K562 (cell line): ENCODE data around the gene PRDX6. TPM values are rescaled to one million over a fixed set of nuclear protein-coding genes. Genes with fewer than 3 reads are reported as not detected.

ENCODE experiments used
- CBFA2T3 ChIP-seq: fragments of 450-650 bp; IDR thresholded peaks from 2 replicates; pipeline ENCODE4 v1.6.1; 2017
- CREB3 ChIP-seq: fragments of 450-650 bp; conservative IDR thresholded peaks from 2 replicates; pipeline ENCODE4 v1.6.1; 2016; ENCODE audit warnings: missing genetic modification characterization, low read depth, mild to moderate bottlenecking, missing compliant biosample characterization, moderate library complexity
- FOXJ3 ChIP-seq: sonication (generic); formaldehyde crosslinking; IDR thresholded peaks from 2 replicates; pipeline ENCODE4 v1.4.0; 2020; ENCODE audit warnings: mild to moderate bottlenecking, missing genetic modification reagents
- GTF2B ChIP-seq: IDR thresholded peaks from 2 replicates; pipeline ENCODE4 v1.6.1; 2011; ENCODE audit not compliant: insufficient read length; ENCODE audit errors: extremely low read depth
- PTRF ChIP-seq: fragments of 450-650 bp; IDR thresholded peaks from 2 replicates; pipeline ENCODE4 v1.6.1; 2016; ENCODE audit warnings: mild to moderate bottlenecking, missing genetic modification characterization, missing compliant biosample characterization
- SIN3A ChIP-seq, 2 experiments: fragments of 150-350 bp in 1 of 2; IDR thresholded peaks; 2 replicates each; pipeline ENCODE4 v1.6.1; 2011 to 2016; ENCODE audit warnings: borderline replicate concordance in 2 of 2, low read depth in 2 of 2, low read length in 2 of 2, mild to moderate bottlenecking in 2 of 2, moderate library complexity in 2 of 2; ENCODE audit not compliant: control insufficient read depth in 1 of 2
- TCF15 ChIP-seq: fragments of 250-450 bp; sonication (Bioruptor Pico); IDR thresholded peaks from 2 replicates; pipeline ENCODE4 v1.8.0; 2022; ENCODE audit warnings: moderate library complexity, mild to moderate bottlenecking, inconsistent platforms
- ZNF274 ChIP-seq: IDR thresholded peaks from 2 replicates; pipeline ENCODE4 v1.6.1; 2011; ENCODE audit warnings: low read depth, mild to moderate bottlenecking, low read length, moderate library complexity, borderline replicate concordance
- ZNF444 ChIP-seq: fragments of 250-450 bp; sonication (Bioruptor Pico); IDR thresholded peaks from 2 replicates; pipeline ENCODE4 v1.4.0; 2020; ENCODE audit warnings: mild to moderate bottlenecking, moderate library complexity
- ZNF699 ChIP-seq: fragments of 250-450 bp; sonication (Bioruptor Pico); IDR thresholded peaks from 2 replicates; pipeline ENCODE4 v1.8.0; 2021; ENCODE audit warnings: mild to moderate bottlenecking, moderate library complexity; ENCODE audit not compliant: insufficient replicate concordance
- polyA plus RNA-seq, 8 experiments: library from polyadenylated mRNA; depleted of rRNA in 4 of 8; stranded (reverse) in 5 of 8; unstranded in 3 of 8; fragments of >200 nt; fragmentation: Nextera tagmentation in 2 of 8; fragmentation: Illumina TruSeq in 1 of 8; extraction: Ambion mirVana in 2 of 8; extraction: Trizol in 1 of 8; gene quantifications; 2 replicates each; pipeline versions ENCODE4 v1.2.1 to v1.2.3, GENCODE V29; 2011 to 2014; ENCODE audit warnings: inconsistent platforms in 1 of 8, missing spikeins in 1 of 8
- total RNA-seq, 7 experiments: library from RNA; depleted of rRNA in 6 of 7; stranded (reverse); fragments of >200 nt in 6 of 7; fragmentation: Illumina TruSeq in 2 of 7; extraction: Trizol in 2 of 7; gene quantifications; 2 replicates each; pipeline versions ENCODE4 v1.2.1 to v1.2.3, GENCODE V29; 2011 to 2021; ENCODE audit warnings: low replicate concordance in 1 of 7
- TF ChIP-seq, protein P1 (sequence below): sonication (generic); formaldehyde crosslinking; IDR thresholded peaks from 2 replicates; pipeline ENCODE4 v1.8.0; 2022; ENCODE audit warnings: mild to moderate bottlenecking, missing genetic modification reagents
- TF ChIP-seq, protein P2 (sequence below): IDR thresholded peaks from 2 replicates; pipeline ENCODE4 v1.6.1; 2011; ENCODE audit warnings: borderline replicate concordance, low read depth, mild to moderate bottlenecking, moderate library complexity, low read length; ENCODE audit not compliant: insufficient read depth, poor library complexity, severe bottlenecking
- TF ChIP-seq, protein P3 (sequence below), 2 experiments: IDR thresholded peaks; 2 replicates each; pipeline ENCODE4 v1.6.1; 2012; ENCODE audit warnings: improper control_type of control experiment in 2 of 2, low read depth in 2 of 2, low read length in 2 of 2, borderline replicate concordance in 1 of 2

PRDX6 gene
- total and polyA plus RNA-seq, 9 of the 15 experiments (the other 6 are each of a cell fraction or from before 2014, with no cell fraction given): 277 to 1,082 (median 610) TPM

DNA sequence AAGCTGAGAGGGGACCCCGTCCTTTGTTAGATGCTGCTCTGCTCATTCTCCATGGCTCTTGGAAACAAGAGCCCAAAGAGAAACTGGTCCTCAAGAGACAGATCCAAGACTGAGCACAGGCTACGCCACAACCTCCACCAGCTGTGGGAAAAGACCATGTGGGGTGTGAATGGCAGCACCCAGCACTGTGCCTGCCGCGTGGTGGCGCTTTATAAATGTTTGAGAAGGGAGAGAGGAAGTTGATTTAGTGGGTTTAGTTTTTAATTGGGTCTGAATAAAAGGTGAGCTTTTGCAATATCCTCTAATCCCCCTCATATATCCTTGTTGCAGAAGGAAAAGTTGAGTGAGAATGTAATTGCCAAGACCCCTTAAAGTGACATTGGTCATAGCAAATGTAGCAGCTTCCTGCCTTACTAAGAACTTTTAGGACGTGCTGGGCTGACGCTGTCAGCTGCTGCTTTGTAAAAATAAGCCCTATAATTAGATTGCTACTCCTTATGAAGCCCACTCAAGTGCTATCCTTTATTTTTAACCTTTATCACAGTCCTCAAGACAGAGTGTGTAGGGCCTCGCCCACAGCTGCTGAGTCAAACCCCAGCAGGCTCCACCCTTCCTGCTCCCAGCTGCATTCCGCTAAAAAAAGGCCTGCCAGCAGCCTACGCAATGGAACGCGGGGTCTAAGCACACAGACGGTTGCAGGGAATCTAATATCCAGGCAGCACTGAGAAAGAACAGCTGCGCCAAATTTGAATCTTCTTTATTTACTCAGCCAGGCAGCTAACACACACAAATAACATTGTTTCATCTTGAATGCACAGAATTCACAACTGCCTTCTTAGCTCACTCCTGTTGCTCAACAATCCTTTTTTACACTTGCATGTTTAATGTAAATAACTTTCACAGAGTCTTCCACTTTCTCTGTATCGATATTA lies 47.4 kb upstream of the PRDX6 start (continued):
- TF ChIP-seq, protein P1, sequence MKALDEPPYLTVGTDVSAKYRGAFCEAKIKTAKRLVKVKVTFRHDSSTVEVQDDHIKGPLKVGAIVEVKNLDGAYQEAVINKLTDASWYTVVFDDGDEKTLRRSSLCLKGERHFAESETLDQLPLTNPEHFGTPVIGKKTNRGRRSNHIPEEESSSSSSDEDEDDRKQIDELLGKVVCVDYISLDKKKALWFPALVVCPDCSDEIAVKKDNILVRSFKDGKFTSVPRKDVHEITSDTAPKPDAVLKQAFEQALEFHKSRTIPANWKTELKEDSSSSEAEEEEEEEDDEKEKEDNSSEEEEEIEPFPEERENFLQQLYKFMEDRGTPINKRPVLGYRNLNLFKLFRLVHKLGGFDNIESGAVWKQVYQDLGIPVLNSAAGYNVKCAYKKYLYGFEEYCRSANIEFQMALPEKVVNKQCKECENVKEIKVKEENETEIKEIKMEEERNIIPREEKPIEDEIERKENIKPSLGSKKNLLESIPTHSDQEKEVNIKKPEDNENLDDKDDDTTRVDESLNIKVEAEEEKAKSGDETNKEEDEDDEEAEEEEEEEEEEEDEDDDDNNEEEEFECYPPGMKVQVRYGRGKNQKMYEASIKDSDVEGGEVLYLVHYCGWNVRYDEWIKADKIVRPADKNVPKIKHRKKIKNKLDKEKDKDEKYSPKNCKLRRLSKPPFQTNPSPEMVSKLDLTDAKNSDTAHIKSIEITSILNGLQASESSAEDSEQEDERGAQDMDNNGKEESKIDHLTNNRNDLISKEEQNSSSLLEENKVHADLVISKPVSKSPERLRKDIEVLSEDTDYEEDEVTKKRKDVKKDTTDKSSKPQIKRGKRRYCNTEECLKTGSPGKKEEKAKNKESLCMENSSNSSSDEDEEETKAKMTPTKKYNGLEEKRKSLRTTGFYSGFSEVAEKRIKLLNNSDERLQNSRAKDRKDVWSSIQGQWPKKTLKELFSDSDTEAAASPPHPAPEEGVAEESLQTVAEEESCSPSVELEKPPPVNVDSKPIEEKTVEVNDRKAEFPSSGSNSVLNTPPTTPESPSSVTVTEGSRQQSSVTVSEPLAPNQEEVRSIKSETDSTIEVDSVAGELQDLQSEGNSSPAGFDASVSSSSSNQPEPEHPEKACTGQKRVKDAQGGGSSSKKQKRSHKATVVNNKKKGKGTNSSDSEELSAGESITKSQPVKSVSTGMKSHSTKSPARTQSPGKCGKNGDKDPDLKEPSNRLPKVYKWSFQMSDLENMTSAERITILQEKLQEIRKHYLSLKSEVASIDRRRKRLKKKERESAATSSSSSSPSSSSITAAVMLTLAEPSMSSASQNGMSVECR (CRISPR knock-in tag): peak; percentile 42; the same call in 1 of the 2 replicates
- TF ChIP-seq, protein P2, sequence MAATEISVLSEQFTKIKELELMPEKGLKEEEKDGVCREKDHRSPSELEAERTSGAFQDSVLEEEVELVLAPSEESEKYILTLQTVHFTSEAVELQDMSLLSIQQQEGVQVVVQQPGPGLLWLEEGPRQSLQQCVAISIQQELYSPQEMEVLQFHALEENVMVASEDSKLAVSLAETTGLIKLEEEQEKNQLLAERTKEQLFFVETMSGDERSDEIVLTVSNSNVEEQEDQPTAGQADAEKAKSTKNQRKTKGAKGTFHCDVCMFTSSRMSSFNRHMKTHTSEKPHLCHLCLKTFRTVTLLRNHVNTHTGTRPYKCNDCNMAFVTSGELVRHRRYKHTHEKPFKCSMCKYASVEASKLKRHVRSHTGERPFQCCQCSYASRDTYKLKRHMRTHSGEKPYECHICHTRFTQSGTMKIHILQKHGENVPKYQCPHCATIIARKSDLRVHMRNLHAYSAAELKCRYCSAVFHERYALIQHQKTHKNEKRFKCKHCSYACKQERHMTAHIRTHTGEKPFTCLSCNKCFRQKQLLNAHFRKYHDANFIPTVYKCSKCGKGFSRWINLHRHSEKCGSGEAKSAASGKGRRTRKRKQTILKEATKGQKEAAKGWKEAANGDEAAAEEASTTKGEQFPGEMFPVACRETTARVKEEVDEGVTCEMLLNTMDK: peak; percentile 83
- TF ChIP-seq ZNF274 (no peak), CBFA2T3 (peak; percentile 87), GTF2B (no peak), CREB3 (peak; percentile 43; the same call in 1 of the 2 replicates), FOXJ3 (CRISPR knock-in tag) (no peak), TCF15 (CRISPR knock-in tag) (no peak), SIN3A (IDR thresholded peaks at IDR 0.05; ENCODE audit: borderline replicate concordance in 2 of 2, control insufficient read depth in 1 of 2, low read depth in 2 of 2, low read length in 2 of 2) (peak; percentile 38 to 69; a peak in 2 of 4 replicates), ZNF699 (no peak), ZNF444 (CRISPR knock-in tag) (no peak), PTRF (tag) (no peak)
- TF ChIP-seq, protein P3, sequence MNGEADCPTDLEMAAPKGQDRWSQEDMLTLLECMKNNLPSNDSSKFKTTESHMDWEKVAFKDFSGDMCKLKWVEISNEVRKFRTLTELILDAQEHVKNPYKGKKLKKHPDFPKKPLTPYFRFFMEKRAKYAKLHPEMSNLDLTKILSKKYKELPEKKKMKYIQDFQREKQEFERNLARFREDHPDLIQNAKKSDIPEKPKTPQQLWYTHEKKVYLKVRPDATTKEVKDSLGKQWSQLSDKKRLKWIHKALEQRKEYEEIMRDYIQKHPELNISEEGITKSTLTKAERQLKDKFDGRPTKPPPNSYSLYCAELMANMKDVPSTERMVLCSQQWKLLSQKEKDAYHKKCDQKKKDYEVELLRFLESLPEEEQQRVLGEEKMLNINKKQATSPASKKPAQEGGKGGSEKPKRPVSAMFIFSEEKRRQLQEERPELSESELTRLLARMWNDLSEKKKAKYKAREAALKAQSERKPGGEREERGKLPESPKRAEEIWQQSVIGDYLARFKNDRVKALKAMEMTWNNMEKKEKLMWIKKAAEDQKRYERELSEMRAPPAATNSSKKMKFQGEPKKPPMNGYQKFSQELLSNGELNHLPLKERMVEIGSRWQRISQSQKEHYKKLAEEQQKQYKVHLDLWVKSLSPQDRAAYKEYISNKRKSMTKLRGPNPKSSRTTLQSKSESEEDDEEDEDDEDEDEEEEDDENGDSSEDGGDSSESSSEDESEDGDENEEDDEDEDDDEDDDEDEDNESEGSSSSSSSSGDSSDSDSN (IDR thresholded peaks at IDR 0.05; ENCODE audit: borderline replicate concordance in 1 of 2, low read depth in 2 of 2, low read length in 2 of 2): no peak; a peak in 1 of 4 replicates
